ENCODE measurements around the gene SMPDL3A.

DNA sequence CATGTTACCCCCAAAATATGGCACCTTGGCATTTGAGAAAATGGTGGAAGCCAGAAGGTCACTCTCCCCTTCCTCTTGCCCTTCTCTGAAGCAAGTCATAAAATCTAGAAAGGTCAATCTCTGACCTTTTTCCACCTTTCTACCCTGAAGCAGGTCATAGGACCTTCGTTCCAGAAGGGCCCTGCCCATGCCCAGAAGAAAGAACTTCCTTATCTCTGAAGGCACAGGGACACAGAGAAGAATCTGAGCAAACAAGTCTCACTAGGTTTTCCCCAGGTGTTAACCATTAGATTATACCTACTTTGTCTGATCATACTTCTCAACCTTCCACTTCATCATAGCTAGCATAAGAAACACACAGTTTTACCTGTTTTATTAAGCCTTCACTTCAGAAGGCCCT is 42.5 kb downstream of the SMPDL3A start:
- TF ChIP-seq EZH2 (IDR thresholded peaks at IDR 0.05; ENCODE audit: borderline replicate concordance, low read depth, low read length) = no peak
- no peak for TF ChIP-seq HSF4 (CRISPR knock-in tag; IDR thresholded peaks at IDR 0.05; ENCODE audit: borderline replicate concordance)
- TF ChIP-seq SIN3B (IDR thresholded peaks at IDR 0.05; ENCODE audit: low read depth) = no peak
- TF ChIP-seq, protein P1, sequence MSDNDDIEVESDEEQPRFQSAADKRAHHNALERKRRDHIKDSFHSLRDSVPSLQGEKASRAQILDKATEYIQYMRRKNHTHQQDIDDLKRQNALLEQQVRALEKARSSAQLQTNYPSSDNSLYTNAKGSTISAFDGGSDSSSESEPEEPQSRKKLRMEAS (CRISPR knock-in tag; IDR thresholded peaks at IDR 0.05) = no peak
- no peak for TF ChIP-seq SREBF1 (IDR thresholded peaks at IDR 0.05; ENCODE audit: borderline replicate concordance, low read depth, low read length)
- no peak for TF ChIP-seq LARP7 (IDR thresholded peaks at IDR 0.05)
- peak; percentile 34; the same call in 1 of the 2 replicates for TF ChIP-seq CBFA2T3 (IDR thresholded peaks at IDR 0.05)
- TF ChIP-seq, protein P2, sequence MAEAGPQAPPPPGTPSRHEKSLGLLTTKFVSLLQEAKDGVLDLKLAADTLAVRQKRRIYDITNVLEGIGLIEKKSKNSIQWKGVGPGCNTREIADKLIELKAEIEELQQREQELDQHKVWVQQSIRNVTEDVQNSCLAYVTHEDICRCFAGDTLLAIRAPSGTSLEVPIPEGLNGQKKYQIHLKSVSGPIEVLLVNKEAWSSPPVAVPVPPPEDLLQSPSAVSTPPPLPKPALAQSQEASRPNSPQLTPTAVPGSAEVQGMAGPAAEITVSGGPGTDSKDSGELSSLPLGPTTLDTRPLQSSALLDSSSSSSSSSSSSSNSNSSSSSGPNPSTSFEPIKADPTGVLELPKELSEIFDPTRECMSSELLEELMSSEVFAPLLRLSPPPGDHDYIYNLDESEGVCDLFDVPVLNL (CRISPR knock-in tag; IDR thresholded peaks at IDR 0.05; ENCODE audit: low read depth) = no peak
- no peak for TF ChIP-seq CXXC5 (CRISPR knock-in tag; IDR thresholded peaks at IDR 0.05)
- no peak for TF ChIP-seq ERF (CRISPR knock-in tag; IDR thresholded peaks at IDR 0.05)
- no peak for TF ChIP-seq ZFP36 (IDR thresholded peaks at IDR 0.05; ENCODE audit: low read depth, low read length, partially characterized antibody)
